ENCODE results near the gene ALK.

The ALK gene

GRCh38 chr2:29775937-29776336 lies 145.4 kb downstream of the ALK start:
- Mint-ChIP-seq H3K9me3 (ENCODE audit: low read depth) (no peaks in the 10 kb centered on the region), H3K27ac (no peak overlapping the region), H3K27me3 (peaks cover 7% of the 10 kb centered on the region), H3K36me3 (no peaks in the 10 kb centered on the region), H3K4me1 (ENCODE audit: low read depth) (no peaks in the 10 kb centered on the region), H3K4me3 (no peak overlapping the region)

GRCh38 chr2:29774624-29775023 lies 146.8 kb downstream of the ALK start:
- H3K36me3 Mint-ChIP-seq, result no peaks in the 10 kb centered on the region
- peaks cover 9% of the 10 kb centered on the region for H3K27me3 Mint-ChIP-seq
- H3K9me3 Mint-ChIP-seq (ENCODE audit: low read depth), result no peaks in the 10 kb centered on the region
- H3K4me1 Mint-ChIP-seq (ENCODE audit: low read depth), result no peaks in the 10 kb centered on the region
- H3K4me3 Mint-ChIP-seq, result no peak overlapping the region
- no peak overlapping the region for H3K27ac Mint-ChIP-seq

- Mint-ChIP-seq H3K36me3 (no peaks in the 10 kb centered on the region), H3K4me3 (no peak overlapping the region), H3K27ac (no peak overlapping the region), H3K9me3 (ENCODE audit: low read depth) (no peaks in the 10 kb centered on the region), H3K27me3 (peaks cover 10% of the 10 kb centered on the region), H3K4me1 (ENCODE audit: low read depth) (no peaks in the 10 kb centered on the region)
Observed at GRCh38 chr2:29770846-29771245, 150.5 kb downstream of the ALK start.

- Mint-ChIP-seq H3K36me3 (no peaks in the 10 kb centered on the region), H3K4me3 (no peak overlapping the region), H3K27ac (no peak overlapping the region), H3K27me3 (peaks cover 10% of the 10 kb centered on the region), H3K4me1 (ENCODE audit: low read depth) (no peaks in the 10 kb centered on the region), H3K9me3 (ENCODE audit: low read depth) (no peaks in the 10 kb centered on the region)
Observed at GRCh38 chr2:29769847-29770246, 151.5 kb downstream of the ALK start.

- Mint-ChIP-seq H3K36me3 (no peaks in the 10 kb centered on the region), H3K4me1 (ENCODE audit: low read depth) (no peaks in the 10 kb centered on the region), H3K27me3 (peaks cover 4% of the 10 kb centered on the region), H3K4me3 (no peak overlapping the region), H3K27ac (no peak overlapping the region), H3K9me3 (ENCODE audit: low read depth) (no peaks in the 10 kb centered on the region)
Observed at GRCh38 chr2:29767606-29768335, 153.6 kb downstream of the ALK start.

GRCh38 chr2:29766191-29766590 lies 155.2 kb downstream of the ALK start:
- H3K27ac Mint-ChIP-seq, result no peak overlapping the region
- no peaks in the 10 kb centered on the region for H3K36me3 Mint-ChIP-seq
- no peak overlapping the region for H3K4me3 Mint-ChIP-seq
- no peaks in the 10 kb centered on the region for H3K4me1 Mint-ChIP-seq (ENCODE audit: low read depth)
- no peaks in the 10 kb centered on the region for H3K9me3 Mint-ChIP-seq (ENCODE audit: low read depth)
- peaks cover 9% of the 10 kb centered on the region for H3K27me3 Mint-ChIP-seq

GRCh38 chr2:29765721-29766120 lies 155.7 kb downstream of the ALK start:
- H3K4me3 Mint-ChIP-seq, result no peak overlapping the region
- no peaks in the 10 kb centered on the region for H3K36me3 Mint-ChIP-seq
- no peaks in the 10 kb centered on the region for H3K4me1 Mint-ChIP-seq (ENCODE audit: low read depth)
- no peaks in the 10 kb centered on the region for H3K9me3 Mint-ChIP-seq (ENCODE audit: low read depth)
- H3K27me3 Mint-ChIP-seq, result peaks cover 6% of the 10 kb centered on the region
- H3K27ac Mint-ChIP-seq, result no peak overlapping the region

- H3K27ac Mint-ChIP-seq, result no peak overlapping the region
- no peaks in the 10 kb centered on the region for H3K4me1 Mint-ChIP-seq (ENCODE audit: low read depth)
- no peaks in the 10 kb centered on the region for H3K36me3 Mint-ChIP-seq
- no peaks in the 10 kb centered on the region for H3K9me3 Mint-ChIP-seq (ENCODE audit: low read depth)
- peaks cover 5% of the 10 kb centered on the region for H3K27me3 Mint-ChIP-seq
- H3K4me3 Mint-ChIP-seq, result no peak overlapping the region
Observed at GRCh38 chr2:29763371-29763770, 158.0 kb downstream of the ALK start.

- no peak overlapping the region for H3K27ac Mint-ChIP-seq
- H3K9me3 Mint-ChIP-seq (ENCODE audit: low read depth), result no peaks in the 10 kb centered on the region
- no peaks in the 10 kb centered on the region for H3K36me3 Mint-ChIP-seq
- no peaks in the 10 kb centered on the region for H3K4me1 Mint-ChIP-seq (ENCODE audit: low read depth)
- H3K4me3 Mint-ChIP-seq, result no peak overlapping the region
- H3K27me3 Mint-ChIP-seq, result peaks cover 5% of the 10 kb centered on the region
Observed at GRCh38 chr2:29762239-29762638, 159.1 kb downstream of the ALK start.

GRCh38 chr2:29761278-29761677 lies 160.1 kb downstream of the ALK start:
- Mint-ChIP-seq H3K27me3 (peaks cover 5% of the 10 kb centered on the region), H3K4me3 (no peak overlapping the region), H3K4me1 (ENCODE audit: low read depth) (no peaks in the 10 kb centered on the region), H3K27ac (no peak overlapping the region), H3K36me3 (no peaks in the 10 kb centered on the region), H3K9me3 (ENCODE audit: low read depth) (no peaks in the 10 kb centered on the region)

GRCh38 chr2:29760008-29760407 lies 161.4 kb downstream of the ALK start:
- Mint-ChIP-seq H3K36me3 (no peaks in the 10 kb centered on the region), H3K27me3 (peaks cover 5% of the 10 kb centered on the region), H3K4me1 (ENCODE audit: low read depth) (no peaks in the 10 kb centered on the region), H3K9me3 (ENCODE audit: low read depth) (no peaks in the 10 kb centered on the region), H3K27ac (no peak overlapping the region), H3K4me3 (no peak overlapping the region)

GRCh38 chr2:29759360-29759759 lies 162.0 kb downstream of the ALK start:
- H3K36me3 Mint-ChIP-seq, result no peaks in the 10 kb centered on the region
- peaks cover 5% of the 10 kb centered on the region for H3K27me3 Mint-ChIP-seq
- H3K4me1 Mint-ChIP-seq (ENCODE audit: low read depth), result no peaks in the 10 kb centered on the region
- no peak overlapping the region for H3K4me3 Mint-ChIP-seq
- H3K27ac Mint-ChIP-seq, result no peak overlapping the region
- H3K9me3 Mint-ChIP-seq (ENCODE audit: low read depth), result no peaks in the 10 kb centered on the region

- H3K27ac Mint-ChIP-seq, result no peak overlapping the region
- no peaks in the 10 kb centered on the region for H3K9me3 Mint-ChIP-seq (ENCODE audit: low read depth)
- H3K27me3 Mint-ChIP-seq, result no peaks in the 10 kb centered on the region
- no peaks in the 10 kb centered on the region for H3K36me3 Mint-ChIP-seq
- H3K4me1 Mint-ChIP-seq (ENCODE audit: low read depth), result no peaks in the 10 kb centered on the region
- no peak overlapping the region for H3K4me3 Mint-ChIP-seq
Observed at GRCh38 chr2:29755829-29756228, 165.6 kb downstream of the ALK start.

- Mint-ChIP-seq H3K36me3 (no peaks in the 10 kb centered on the region), H3K9me3 (ENCODE audit: low read depth) (no peaks in the 10 kb centered on the region), H3K27ac (no peak overlapping the region), H3K4me3 (no peak overlapping the region), H3K27me3 (no peaks in the 10 kb centered on the region), H3K4me1 (ENCODE audit: low read depth) (no peaks in the 10 kb centered on the region)
Observed at GRCh38 chr2:29755233-29755632, 166.2 kb downstream of the ALK start.

- no peak overlapping the region for H3K27ac Mint-ChIP-seq
- H3K4me1 Mint-ChIP-seq (ENCODE audit: low read depth), result no peaks in the 10 kb centered on the region
- H3K36me3 Mint-ChIP-seq, result no peaks in the 10 kb centered on the region
- H3K4me3 Mint-ChIP-seq, result no peak overlapping the region
- no peaks in the 10 kb centered on the region for H3K9me3 Mint-ChIP-seq (ENCODE audit: low read depth)
- H3K27me3 Mint-ChIP-seq, result no peaks in the 10 kb centered on the region
Observed at GRCh38 chr2:29753671-29754444, 167.5 kb downstream of the ALK start.

GRCh38 chr2:29751390-29751789 lies 170.0 kb downstream of the ALK start:
- Mint-ChIP-seq H3K36me3 (no peaks in the 10 kb centered on the region), H3K4me1 (ENCODE audit: low read depth) (no peaks in the 10 kb centered on the region), H3K27ac (no peak overlapping the region), H3K9me3 (ENCODE audit: low read depth) (no peaks in the 10 kb centered on the region), H3K4me3 (no peak overlapping the region), H3K27me3 (no peaks in the 10 kb centered on the region)
